ENCODE measurements around the gene ACTL8. TPM values are rescaled to one million over a fixed set of nuclear protein-coding genes. Genes with fewer than 3 reads are reported as not detected.

ACTL8 gene
- polyA plus RNA-seq, 3 donors, result not detected

- no peak for DNase-seq (ENCODE audit: low read depth in 3 of 3, low spot score in 2 of 3)
Measured at GRCh38 chr1:17765444-17766411, 10.6 kb downstream of the ACTL8 start.

DNA sequence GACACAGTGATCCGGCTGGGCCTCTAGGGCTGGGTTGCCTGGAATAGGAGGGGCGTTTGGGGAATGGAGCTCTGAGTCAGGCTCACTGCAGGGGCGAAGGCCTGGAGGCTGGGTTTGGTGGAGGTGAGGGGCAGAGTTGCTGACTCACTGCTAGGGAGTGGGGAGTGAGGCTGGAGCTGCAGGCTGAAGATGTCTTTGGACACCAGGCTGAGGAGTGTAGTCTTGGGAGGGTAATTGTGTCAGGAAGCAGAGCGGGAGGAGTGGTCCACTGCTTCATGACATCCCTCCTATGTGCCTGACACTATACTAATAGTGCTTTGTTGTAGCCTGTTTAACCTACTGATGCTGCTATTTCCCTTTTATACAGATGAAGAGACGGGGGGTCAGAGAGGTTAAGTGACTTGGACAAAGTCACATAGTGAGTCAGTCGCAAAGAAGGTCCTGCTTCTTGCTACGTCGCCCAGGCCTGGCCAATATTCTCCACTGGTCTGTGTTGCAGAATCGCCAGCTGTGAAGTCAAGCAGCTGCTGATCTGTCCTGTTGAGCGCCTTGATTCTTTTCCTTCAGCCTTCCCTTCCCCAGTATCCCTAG lies 13.6 kb downstream of the ACTL8 start:
- no peak for DNase-seq (ENCODE audit: low read depth in 3 of 3, low spot score in 2 of 3)

DNA sequence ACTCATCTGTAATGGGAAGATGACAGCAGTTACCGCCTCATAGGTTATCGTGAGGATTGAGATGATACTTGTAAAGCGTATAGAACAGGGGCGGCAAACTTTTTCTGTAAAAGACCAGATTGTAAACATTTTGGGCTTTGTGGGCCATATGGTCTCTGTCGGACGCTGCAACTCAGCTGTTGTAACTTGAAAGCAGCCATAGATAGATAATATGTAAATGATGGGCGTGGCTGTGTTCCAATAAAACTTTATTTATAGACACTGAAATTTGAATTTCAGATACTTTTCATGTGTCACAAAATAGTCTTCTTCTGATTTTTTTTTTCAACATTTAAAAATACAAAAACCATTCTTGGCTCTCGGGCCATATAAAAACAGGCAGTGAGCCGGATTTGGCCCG lies 15.8 kb downstream of the ACTL8 start:
- DNase-seq (ENCODE audit: low read depth in 3 of 3, low spot score in 2 of 3), result no peak

- no peak for DNase-seq (ENCODE audit: low read depth in 3 of 3, low spot score in 2 of 3)
Measured at GRCh38 chr1:17772615-17773212, 17.6 kb downstream of the ACTL8 start.

DNA sequence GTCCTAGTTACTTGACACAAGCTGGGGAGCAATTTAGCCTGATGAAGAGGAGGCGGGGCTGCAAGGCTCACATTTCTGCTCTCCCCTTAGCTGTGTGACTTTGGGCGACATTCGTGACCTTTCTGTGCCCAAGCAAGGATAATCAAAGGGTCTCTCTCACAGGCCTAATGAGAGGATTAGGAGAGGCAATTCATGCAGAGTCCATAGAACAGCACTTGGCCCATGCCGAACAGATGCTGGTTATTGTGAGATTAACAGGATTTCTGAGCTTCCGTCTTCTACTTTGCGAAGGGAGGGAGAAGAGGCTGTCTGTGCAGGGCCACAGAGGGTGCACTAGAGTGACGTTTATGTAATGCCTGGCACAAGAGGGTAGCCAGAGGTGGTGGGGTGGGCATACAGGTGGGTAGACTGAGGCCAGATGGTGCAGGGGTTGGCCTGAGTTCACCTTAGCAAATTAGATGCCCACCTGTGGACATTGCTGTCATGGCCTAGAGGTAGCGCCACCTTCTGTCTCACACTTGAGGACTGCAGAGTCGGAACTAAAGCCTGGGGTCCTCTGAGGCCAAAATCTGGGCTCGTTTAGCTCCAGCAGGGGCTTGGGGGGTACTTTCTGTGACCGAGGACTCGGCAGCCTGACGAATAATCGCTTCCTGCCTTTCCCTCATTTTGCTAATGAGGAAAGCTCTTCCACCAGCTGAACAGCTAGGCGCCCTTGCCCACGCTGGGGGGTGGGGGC lies 18.6 kb downstream of the ACTL8 start:
- no peak for DNase-seq (ENCODE audit: low read depth in 3 of 3, low spot score in 2 of 3)

GRCh38 chr1:17774452-17774851 lies 19.3 kb downstream of the ACTL8 start:
- no peak for DNase-seq (ENCODE audit: low read depth in 3 of 3, low spot score in 2 of 3)

DNA sequence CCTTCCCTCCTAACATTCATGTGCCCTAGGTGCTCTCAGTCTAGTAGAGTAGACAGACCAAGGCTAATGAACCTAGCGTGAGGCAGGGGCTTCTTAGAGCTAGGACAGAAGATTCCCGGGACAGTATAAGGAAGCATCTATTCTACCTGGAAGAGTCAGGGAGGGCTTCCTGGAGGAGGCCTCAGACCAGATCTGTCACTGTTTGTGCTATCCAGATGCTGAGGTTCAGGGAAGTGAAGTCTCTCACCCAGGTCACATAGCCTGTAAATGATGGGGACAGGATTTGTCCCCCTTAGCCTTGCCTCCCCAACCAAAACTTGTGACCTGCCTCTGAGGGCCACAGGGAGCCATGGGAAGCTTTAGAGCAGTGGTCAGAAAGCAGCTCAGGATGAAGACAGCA lies 20.7 kb downstream of the ACTL8 start:
- no peak for DNase-seq (ENCODE audit: low read depth in 3 of 3, low spot score in 2 of 3)

DNA sequence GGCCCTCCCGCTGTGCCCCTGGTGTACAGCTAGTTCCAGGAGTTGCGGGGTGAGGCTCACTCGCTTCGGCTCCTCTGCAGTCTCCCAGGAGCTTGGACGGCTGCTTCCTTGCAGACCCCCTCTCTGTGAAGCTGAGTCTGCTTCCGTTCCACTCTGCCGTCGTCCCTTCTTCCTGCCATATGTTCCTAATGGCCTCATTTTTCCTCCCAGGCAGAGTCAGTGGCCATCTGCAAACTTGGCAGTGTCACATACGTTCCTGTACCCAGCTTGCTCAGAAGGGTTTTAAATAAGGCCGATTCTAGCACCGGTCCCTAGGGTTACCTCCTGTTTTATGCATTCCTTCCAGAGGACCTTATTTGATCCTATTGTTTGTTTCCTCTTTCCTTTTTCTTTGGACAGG lies 21.3 kb downstream of the ACTL8 start:
- no peak for DNase-seq (ENCODE audit: low read depth in 3 of 3, low spot score in 2 of 3)

GRCh38 chr1:17777330-17777729 lies 22.2 kb downstream of the ACTL8 start:
- DNase-seq (ENCODE audit: low read depth in 3 of 3, low spot score in 2 of 3), result no peak

DNA sequence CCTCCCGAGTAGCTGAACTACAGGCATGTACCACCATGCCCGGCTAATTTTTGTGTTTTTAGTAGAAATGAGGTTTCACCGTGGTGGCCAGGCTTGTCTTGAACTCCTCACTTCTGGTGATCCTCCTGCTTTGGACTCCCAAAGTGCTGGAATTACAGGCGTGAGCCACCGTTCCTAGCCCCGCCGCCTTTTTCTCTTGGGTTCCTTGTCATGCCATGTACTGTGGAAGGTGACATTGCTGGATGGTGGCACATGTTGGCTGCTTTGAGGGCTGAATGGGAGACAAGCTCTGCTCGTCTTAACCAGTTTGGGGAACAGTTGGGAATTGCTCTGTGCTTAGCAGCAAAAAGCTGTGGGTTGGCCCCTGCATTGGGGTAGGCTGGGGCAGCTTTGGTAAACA lies 22.7 kb downstream of the ACTL8 start:
- no peak for DNase-seq (ENCODE audit: low read depth in 3 of 3, low spot score in 2 of 3)

DNA sequence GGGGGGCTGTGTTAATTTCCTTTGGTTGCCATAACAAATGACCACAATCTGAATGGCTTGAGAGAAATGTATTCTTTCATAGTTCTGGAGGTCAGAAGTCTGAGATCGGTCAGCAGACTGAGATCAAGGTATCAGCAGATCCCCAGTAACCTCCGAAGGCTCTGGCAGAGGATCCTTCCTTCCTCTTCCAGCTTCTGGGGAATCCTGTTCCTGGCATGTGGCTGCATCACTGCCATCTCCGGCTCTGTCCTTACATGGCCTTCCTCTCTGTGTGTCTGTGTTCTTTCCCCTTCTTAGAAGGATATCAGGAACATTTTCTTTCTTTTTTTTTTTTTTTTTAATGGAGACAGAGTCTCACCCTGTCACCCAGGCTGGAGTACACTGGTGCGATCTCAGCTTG lies 25.8 kb downstream of the ACTL8 start:
- no peak for DNase-seq (ENCODE audit: low read depth in 3 of 3, low spot score in 2 of 3)

DNA sequence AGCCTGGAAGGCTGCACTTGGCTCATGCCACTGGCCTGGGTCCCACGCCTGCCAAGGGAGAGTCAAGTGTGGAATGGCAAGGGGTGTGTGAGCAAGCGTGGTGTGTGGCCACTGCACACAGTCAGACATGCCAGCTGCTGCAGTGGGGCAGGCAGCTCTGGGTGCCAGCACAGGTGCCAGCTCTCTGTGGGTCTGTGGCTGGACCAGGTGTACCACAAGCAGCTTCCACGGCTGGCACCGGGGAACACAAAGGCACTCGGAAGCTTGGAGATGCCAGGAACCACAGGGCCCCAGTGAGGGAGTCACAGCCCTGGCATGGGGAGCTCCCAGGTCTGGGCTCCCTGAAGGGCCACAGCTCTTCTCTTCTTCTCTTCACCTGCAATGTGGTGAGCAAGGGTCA lies 34.8 kb downstream of the ACTL8 start:
- no peak for DNase-seq (ENCODE audit: low read depth in 3 of 3, low spot score in 2 of 3)

DNA sequence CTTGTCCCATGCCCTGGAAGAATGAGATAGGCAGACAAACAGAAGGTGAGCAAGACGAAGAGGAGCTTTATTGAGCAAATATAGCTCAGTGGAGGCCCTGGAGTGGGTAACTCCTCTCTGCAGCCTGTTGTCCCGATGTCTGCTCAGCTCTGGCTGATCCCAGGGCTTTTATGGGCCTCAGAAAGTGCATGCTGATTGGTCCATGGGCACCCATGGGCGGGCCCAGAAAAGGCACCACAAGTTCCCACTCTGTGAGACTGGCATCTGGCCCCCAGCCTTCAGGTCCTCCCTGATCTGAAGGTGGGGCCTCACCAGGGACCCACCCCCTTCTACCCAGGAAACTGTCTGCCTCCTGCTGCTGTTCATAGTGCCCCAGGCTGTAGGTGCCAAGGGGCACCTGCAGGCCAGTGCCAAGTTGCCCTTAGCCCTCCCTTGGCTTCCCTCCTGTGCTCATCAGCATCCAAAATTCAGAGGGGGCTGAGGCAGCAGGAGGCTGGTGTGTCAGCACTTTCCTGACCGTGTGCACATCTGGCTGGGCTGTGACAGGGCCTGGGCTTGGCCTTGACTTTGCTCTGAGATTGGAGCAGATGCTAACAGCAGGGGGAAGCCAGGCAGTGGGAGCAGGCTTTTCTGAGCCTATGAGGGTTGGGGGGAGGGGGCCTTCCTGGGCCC lies 35.4 kb downstream of the ACTL8 start:
- DNase-seq (ENCODE audit: low read depth in 3 of 3, low spot score in 2 of 3), result no peak

DNA sequence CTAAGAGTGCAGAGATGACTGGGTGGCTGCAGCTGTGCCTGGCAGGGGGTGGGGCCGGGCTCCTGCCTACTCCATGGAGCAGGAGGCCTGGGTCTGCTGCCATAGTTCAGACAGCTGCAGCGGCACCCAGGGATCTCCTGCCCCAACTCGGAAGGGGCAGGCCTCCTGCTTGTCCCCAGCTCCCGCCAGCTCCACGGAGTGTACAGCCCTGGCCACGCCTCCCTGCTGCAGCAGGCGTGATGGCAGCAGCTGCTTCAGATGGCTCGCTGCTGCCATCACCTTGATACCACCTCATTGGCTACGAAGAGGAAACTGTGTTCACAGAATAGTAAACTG lies 35.9 kb downstream of the ACTL8 start:
- no peak for DNase-seq (ENCODE audit: low read depth in 3 of 3, low spot score in 2 of 3)

DNA sequence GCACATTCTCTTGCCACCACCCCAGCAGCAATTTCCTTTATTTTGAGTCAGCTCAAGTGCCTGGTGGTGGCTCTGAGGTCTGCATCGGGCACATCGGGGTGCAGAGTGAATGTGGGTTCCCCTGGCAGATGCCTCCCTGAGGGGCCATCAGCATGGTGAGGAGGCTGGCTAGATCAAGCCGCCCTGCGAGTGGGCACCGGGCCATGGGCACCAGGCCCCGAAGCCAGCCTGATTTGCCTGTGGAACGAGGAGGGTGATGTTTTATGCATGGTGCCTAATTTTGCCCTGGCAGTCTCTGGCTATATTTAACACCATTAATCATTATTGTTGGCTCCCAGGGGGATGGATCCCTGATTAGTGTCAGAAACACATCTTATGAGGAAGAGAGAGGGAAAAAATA lies 36.3 kb downstream of the ACTL8 start:
- DNase-seq (ENCODE audit: low read depth in 3 of 3, low spot score in 2 of 3), result no peak

DNA sequence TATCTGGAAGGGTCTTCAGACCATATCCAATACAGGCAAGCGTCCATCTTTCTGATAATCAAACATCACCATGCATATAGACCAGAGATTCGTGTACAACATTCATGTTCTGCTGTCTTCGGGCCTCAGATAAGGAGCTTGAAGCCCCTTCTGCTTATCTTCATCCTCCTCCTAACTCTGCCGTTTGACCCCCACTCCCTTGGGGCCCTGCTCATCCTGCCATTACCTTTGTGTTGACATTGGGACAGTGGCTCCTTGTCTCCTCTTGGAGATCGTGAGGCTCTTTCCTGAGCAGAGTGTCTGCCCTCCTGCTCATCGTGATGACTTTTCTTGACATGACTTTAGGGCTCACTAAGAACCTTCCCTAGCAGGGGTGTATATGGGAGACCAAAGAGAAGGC lies 37.3 kb downstream of the ACTL8 start:
- DNase-seq (ENCODE audit: low read depth in 3 of 3, low spot score in 2 of 3), result no peak

- no peak for DNase-seq (ENCODE audit: low read depth in 3 of 3, low spot score in 2 of 3)
Measured at GRCh38 chr1:17795081-17795809, 40.1 kb downstream of the ACTL8 start.

DNA sequence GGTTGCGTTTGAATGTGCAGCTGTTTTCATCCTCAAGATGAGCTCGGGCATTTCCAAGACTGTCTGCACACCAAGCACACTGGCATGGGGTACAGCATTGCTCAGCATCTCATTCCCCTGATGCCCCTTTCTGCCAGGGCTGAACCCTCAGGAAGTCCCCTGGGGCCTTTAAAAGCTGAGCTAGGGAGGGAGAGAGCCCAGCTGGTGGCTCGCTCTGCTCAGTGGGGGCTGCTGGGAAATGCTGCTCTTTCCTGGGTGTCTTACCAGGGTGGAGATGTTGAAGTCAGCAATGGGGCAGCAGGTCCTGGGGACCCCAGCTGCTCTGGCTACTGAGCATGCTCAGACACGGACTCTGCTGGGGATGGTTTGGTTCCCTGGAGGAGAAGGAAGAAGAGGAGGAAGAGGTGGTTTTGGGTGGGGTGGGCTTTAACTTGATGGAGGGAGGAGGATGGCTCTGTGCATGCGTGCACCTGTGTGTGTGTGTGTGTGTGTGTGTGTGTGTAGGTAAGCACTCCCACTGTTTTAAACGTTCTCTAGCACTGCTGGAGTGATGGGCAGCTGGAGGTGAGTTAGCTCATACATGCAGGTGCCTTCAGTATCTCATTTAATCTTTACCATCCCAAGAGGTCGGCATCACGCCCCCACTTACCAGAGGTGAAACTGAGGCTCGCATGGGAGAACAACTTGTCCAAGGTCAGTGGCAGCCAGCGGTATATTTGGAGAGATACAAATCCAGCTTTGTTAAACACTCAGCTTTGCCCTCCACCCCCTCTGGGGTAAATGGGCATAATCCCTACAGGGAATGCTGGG lies 40.9 kb downstream of the ACTL8 start:
- DNase-seq (ENCODE audit: low read depth in 3 of 3, low spot score in 2 of 3), result no peak

- DNase-seq (ENCODE audit: low read depth in 3 of 3, low spot score in 2 of 3), result no peak
Measured at GRCh38 chr1:17797478-17797877, 42.3 kb downstream of the ACTL8 start.

All from right renal cortex interstitium (tissue), 3 donors.